Measurements from ENCODE around the gene TMEM86B. TPM values are rescaled to one million over a fixed set of nuclear protein-coding genes. Genes with fewer than 3 reads are reported as not detected.

Gene TMEM86B
- total RNA-seq, 1 experiment from 2014 or later = 1.8 TPM

- no peak for DNase-seq (ENCODE audit: low read depth in 1 of 2, low spot score in 2 of 2)
- Histone ChIP-seq H3K4me3 (no peak overlapping the region), H3K36me3 (peaks cover 86% of the 10 kb centered on the region), H3K27ac (no peak overlapping the region), H3K4me1 (replicated peaks) (no peaks in the 10 kb centered on the region), H3K9me3 (replicated peaks) (no peaks in the 10 kb centered on the region), H3K27me3 (replicated peaks) (no peaks in the 10 kb centered on the region)
Measured at GRCh38 chr19:55241935-55242464, 13.4 kb upstream of the TMEM86B start.

GRCh38 chr19:55241143-55241934 is 12.8 kb upstream of the TMEM86B start:
- no peak for DNase-seq (ENCODE audit: low read depth in 1 of 2, low spot score in 2 of 2)
- no peaks in the 10 kb centered on the region for H3K27me3 ChIP-seq (replicated peaks)
- no peaks in the 10 kb centered on the region for H3K4me1 ChIP-seq (replicated peaks)
- H3K9me3 ChIP-seq (replicated peaks) = no peaks in the 10 kb centered on the region
- no peak overlapping the region for H3K27ac ChIP-seq
- H3K36me3 ChIP-seq = peaks cover 87% of the 10 kb centered on the region
- no peak overlapping the region for H3K4me3 ChIP-seq

- peaks cover 89% of the 10 kb centered on the region for H3K36me3 ChIP-seq
- H3K4me3 ChIP-seq = no peak overlapping the region
- no peaks in the 10 kb centered on the region for H3K9me3 ChIP-seq (replicated peaks)
- H3K4me1 ChIP-seq (replicated peaks) = no peaks in the 10 kb centered on the region
- DNase-seq (ENCODE audit: low read depth in 1 of 2, low spot score in 2 of 2) = no peak
- H3K27me3 ChIP-seq (replicated peaks) = no peaks in the 10 kb centered on the region
- H3K27ac ChIP-seq = no peak overlapping the region
Measured at GRCh38 chr19:55240713-55241020, 12.1 kb upstream of the TMEM86B start.

GRCh38 chr19:55239004-55239403 is 10.4 kb upstream of the TMEM86B start:
- Histone ChIP-seq H3K9me3 (replicated peaks) (no peaks in the 10 kb centered on the region), H3K4me3 (no peak overlapping the region), H3K27ac (no peak overlapping the region), H3K27me3 (replicated peaks) (no peaks in the 10 kb centered on the region), H3K4me1 (replicated peaks) (no peaks in the 10 kb centered on the region), H3K36me3 (peaks cover 78% of the 10 kb centered on the region)
- peak in 1 of 2 experiments; percentile 32 for DNase-seq (ENCODE audit: low read depth in 1 of 2, low spot score in 2 of 2)

- Histone ChIP-seq H3K4me1 (replicated peaks) (no peaks in the 10 kb centered on the region), H3K27ac (no peak overlapping the region), H3K27me3 (replicated peaks) (no peaks in the 10 kb centered on the region), H3K36me3 (peaks cover 76% of the 10 kb centered on the region), H3K9me3 (replicated peaks) (no peaks in the 10 kb centered on the region), H3K4me3 (no peak overlapping the region)
- no peak for DNase-seq (ENCODE audit: low read depth in 1 of 2, low spot score in 2 of 2)
Measured at GRCh38 chr19:55238030-55238429, 9.5 kb upstream of the TMEM86B start.

GRCh38 chr19:55232986-55233385 is 4.4 kb upstream of the TMEM86B start:
- DNase-seq (ENCODE audit: low read depth in 1 of 2, low spot score in 2 of 2) = no peak
- Histone ChIP-seq H3K27ac (no peak overlapping the region), H3K9me3 (replicated peaks) (no peaks in the 10 kb centered on the region), H3K27me3 (replicated peaks) (no peaks in the 10 kb centered on the region), H3K4me1 (replicated peaks) (no peaks in the 10 kb centered on the region), H3K4me3 (no peak overlapping the region), H3K36me3 (peaks cover 72% of the 10 kb centered on the region)

GRCh38 chr19:55232286-55232602 is 3.7 kb upstream of the TMEM86B start:
- Histone ChIP-seq H3K27me3 (replicated peaks) (no peaks in the 10 kb centered on the region), H3K9me3 (replicated peaks) (no peaks in the 10 kb centered on the region), H3K36me3 (peaks cover 69% of the 10 kb centered on the region), H3K27ac (no peak overlapping the region), H3K4me1 (replicated peaks) (no peaks in the 10 kb centered on the region), H3K4me3 (no peak overlapping the region)
- no peak for DNase-seq (ENCODE audit: low read depth in 1 of 2, low spot score in 2 of 2)

GRCh38 chr19:55231391-55232285 is 3.1 kb upstream of the TMEM86B start:
- Histone ChIP-seq H3K27ac (no peak overlapping the region), H3K9me3 (replicated peaks) (no peaks in the 10 kb centered on the region), H3K4me3 (no peak overlapping the region), H3K27me3 (replicated peaks) (no peaks in the 10 kb centered on the region), H3K4me1 (replicated peaks) (no peaks in the 10 kb centered on the region), H3K36me3 (peaks cover 68% of the 10 kb centered on the region)
- DNase-seq (ENCODE audit: low read depth in 1 of 2, low spot score in 2 of 2) = no peak

- peaks cover 59% of the 10 kb centered on the region for H3K36me3 ChIP-seq
- H3K27me3 ChIP-seq (replicated peaks) = no peaks in the 10 kb centered on the region
- H3K4me1 ChIP-seq (replicated peaks) = no peaks in the 10 kb centered on the region
- no peak overlapping the region for H3K4me3 ChIP-seq
- no peak overlapping the region for H3K27ac ChIP-seq
- no peaks in the 10 kb centered on the region for H3K9me3 ChIP-seq (replicated peaks)
- DNase-seq (ENCODE audit: low read depth in 1 of 2, low spot score in 2 of 2) = no peak
Measured at GRCh38 chr19:55230780-55231179, 2.2 kb upstream of the TMEM86B start.

- DNase-seq (ENCODE audit: low read depth in 1 of 2, low spot score in 2 of 2) = no peak
- Histone ChIP-seq H3K36me3 (peaks cover 59% of the 10 kb centered on the region), H3K4me3 (no peak overlapping the region), H3K27ac (no peak overlapping the region), H3K4me1 (replicated peaks) (no peaks in the 10 kb centered on the region), H3K27me3 (replicated peaks) (no peaks in the 10 kb centered on the region), H3K9me3 (replicated peaks) (no peaks in the 10 kb centered on the region)
Measured at GRCh38 chr19:55230329-55230728, 1.8 kb upstream of the TMEM86B start.

- H3K27me3 ChIP-seq (replicated peaks) = no peaks in the 10 kb centered on the region
- no peak overlapping the region for H3K27ac ChIP-seq
- H3K36me3 ChIP-seq = peaks cover 59% of the 10 kb centered on the region
- DNase-seq (ENCODE audit: low read depth in 1 of 2, low spot score in 2 of 2) = no peak
- no peak overlapping the region for H3K4me3 ChIP-seq
- no peaks in the 10 kb centered on the region for H3K4me1 ChIP-seq (replicated peaks)
- H3K9me3 ChIP-seq (replicated peaks) = no peaks in the 10 kb centered on the region
Measured at GRCh38 chr19:55229789-55230182, 1.2 kb upstream of the TMEM86B start.

GRCh38 chr19:55229145-55229788 is 704 bp upstream of the TMEM86B start:
- no peak overlapping the region for H3K4me3 ChIP-seq
- H3K27me3 ChIP-seq (replicated peaks) = no peaks in the 10 kb centered on the region
- peaks cover 58% of the 10 kb centered on the region for H3K36me3 ChIP-seq
- H3K4me1 ChIP-seq (replicated peaks) = no peaks in the 10 kb centered on the region
- no peaks in the 10 kb centered on the region for H3K9me3 ChIP-seq (replicated peaks)
- DNase-seq (ENCODE audit: low read depth in 1 of 2, low spot score in 2 of 2) = no peak
- H3K27ac ChIP-seq = no peak overlapping the region

GRCh38 chr19:55228015-55228391 is 560 bp downstream of the TMEM86B start:
- Histone ChIP-seq H3K27ac (no peak overlapping the region), H3K4me3 (no peak overlapping the region), H3K27me3 (replicated peaks) (no peaks in the 10 kb centered on the region), H3K4me1 (replicated peaks) (no peaks in the 10 kb centered on the region), H3K9me3 (replicated peaks) (no peaks in the 10 kb centered on the region), H3K36me3 (peaks cover 51% of the 10 kb centered on the region)
- DNase-seq (ENCODE audit: low read depth in 1 of 2, low spot score in 2 of 2) = peak in 1 of 2 experiments; percentile 41
